H1 (cell line): ENCODE results near the gene ZSCAN21.

Experiments used
- CTCF ChIP-seq, 3 experiments: IDR thresholded peaks; 1 replicate in 2 of 3; 2 replicates in 1 of 3; pipeline versions ENCODE4 v1.5.1 to v1.6.1; 2011; ENCODE audit warnings: low read length in 3 of 3, mild to moderate bottlenecking in 3 of 3, inconsistent platforms in 2 of 3, low read depth in 1 of 3, moderate library complexity in 1 of 3; ENCODE audit not compliant: insufficient read depth in 1 of 3; ENCODE audit errors: control extremely low read depth in 1 of 3
- EZH2 ChIP-seq: fragments of 200-600 bp; sonication (generic); IDR thresholded peaks from 2 replicates; pipeline ENCODE4 v1.7.1; 2012; ENCODE audit warnings: low read depth, mild to moderate bottlenecking, moderate library complexity, low read length, inconsistent platforms; ENCODE audit not compliant: severe bottlenecking
- HDAC2 ChIP-seq, 2 experiments: fragments of 300-600 bp in 1 of 2; sonication (generic) in 1 of 2; IDR thresholded peaks; 2 replicates each; pipeline ENCODE4 v1.6.1; 2011 to 2012; ENCODE audit warnings: low read depth in 2 of 2, low read length in 2 of 2, mild to moderate bottlenecking in 2 of 2, moderate library complexity in 2 of 2, borderline replicate concordance in 1 of 2, inconsistent platforms in 1 of 2
- KDM1A ChIP-seq: fragments of 200-600, 300-600 bp; sonication (generic); IDR thresholded peaks from 2 replicates; pipeline ENCODE4 v1.7.1; 2016; ENCODE audit warnings: mild to moderate bottlenecking, low read length, borderline replicate concordance
- RBBP5 ChIP-seq: IDR thresholded peaks from 2 replicates; pipeline ENCODE4 v1.7.1; 2012; ENCODE audit warnings: low read depth, mild to moderate bottlenecking, inconsistent platforms, low read length, moderate library complexity, borderline replicate concordance
- SP1 ChIP-seq: IDR thresholded peaks from 2 replicates; pipeline ENCODE4 v1.6.1; 2011; ENCODE audit warnings: low read depth, low read length
- SP2 ChIP-seq: IDR thresholded peaks from 2 replicates; pipeline ENCODE4 v1.6.1; 2012; ENCODE audit warnings: mild to moderate bottlenecking, low read length, inconsistent platforms
- TF ChIP-seq, protein P1 (sequence below): IDR thresholded peaks from 2 replicates; pipeline ENCODE4 v1.6.1; 2012; ENCODE audit warnings: low read length, inconsistent platforms

GRCh38 chr7:100074841-100075240, 25.3 kb downstream of the ZSCAN21 start:
- no peak for TF ChIP-seq CTCF (IDR thresholded peaks at IDR 0.05; ENCODE audit: control extremely low read depth in 1 of 3, insufficient read depth in 1 of 3, low read depth in 1 of 3, low read length in 3 of 3)
- no peak for TF ChIP-seq HDAC2 (IDR thresholded peaks at IDR 0.05; ENCODE audit: borderline replicate concordance in 1 of 2, low read depth in 2 of 2, low read length in 2 of 2)
- TF ChIP-seq, protein P1, sequence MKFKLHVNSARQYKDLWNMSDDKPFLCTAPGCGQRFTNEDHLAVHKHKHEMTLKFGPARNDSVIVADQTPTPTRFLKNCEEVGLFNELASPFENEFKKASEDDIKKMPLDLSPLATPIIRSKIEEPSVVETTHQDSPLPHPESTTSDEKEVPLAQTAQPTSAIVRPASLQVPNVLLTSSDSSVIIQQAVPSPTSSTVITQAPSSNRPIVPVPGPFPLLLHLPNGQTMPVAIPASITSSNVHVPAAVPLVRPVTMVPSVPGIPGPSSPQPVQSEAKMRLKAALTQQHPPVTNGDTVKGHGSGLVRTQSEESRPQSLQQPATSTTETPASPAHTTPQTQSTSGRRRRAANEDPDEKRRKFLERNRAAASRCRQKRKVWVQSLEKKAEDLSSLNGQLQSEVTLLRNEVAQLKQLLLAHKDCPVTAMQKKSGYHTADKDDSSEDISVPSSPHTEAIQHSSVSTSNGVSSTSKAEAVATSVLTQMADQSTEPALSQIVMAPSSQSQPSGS = no peak
- no peak for TF ChIP-seq KDM1A
- no peak for TF ChIP-seq SP1
- no peak for TF ChIP-seq SP2
- no peak for TF ChIP-seq RBBP5
- no peak for TF ChIP-seq EZH2
